Measurements from ENCODE around the gene IRF9. TPM values are rescaled to one million over a fixed set of nuclear protein-coding genes. Genes with fewer than 3 reads are reported as not detected.

The IRF9 gene
- total RNA-seq, 2 experiments from 2014 or later = 112 to 118 TPM

- intact Hi-C loops (cut with micrococcal nuclease) = no loop called here
- Mint-ChIP-seq H3K27me3 (no peaks in the 10 kb centered on the region), H3K4me3 (peak within 1 kb of the TSS; percentile 89)
Measured at GRCh38 chr14:24146453-24146977, 14.6 kb upstream of the IRF9 start, which contains the start of gene PSME2. Gene PSME2 (minus strand): TSS chr14:24146610. CDS start chr14:24146581, 29 bp downstream.

DNA sequence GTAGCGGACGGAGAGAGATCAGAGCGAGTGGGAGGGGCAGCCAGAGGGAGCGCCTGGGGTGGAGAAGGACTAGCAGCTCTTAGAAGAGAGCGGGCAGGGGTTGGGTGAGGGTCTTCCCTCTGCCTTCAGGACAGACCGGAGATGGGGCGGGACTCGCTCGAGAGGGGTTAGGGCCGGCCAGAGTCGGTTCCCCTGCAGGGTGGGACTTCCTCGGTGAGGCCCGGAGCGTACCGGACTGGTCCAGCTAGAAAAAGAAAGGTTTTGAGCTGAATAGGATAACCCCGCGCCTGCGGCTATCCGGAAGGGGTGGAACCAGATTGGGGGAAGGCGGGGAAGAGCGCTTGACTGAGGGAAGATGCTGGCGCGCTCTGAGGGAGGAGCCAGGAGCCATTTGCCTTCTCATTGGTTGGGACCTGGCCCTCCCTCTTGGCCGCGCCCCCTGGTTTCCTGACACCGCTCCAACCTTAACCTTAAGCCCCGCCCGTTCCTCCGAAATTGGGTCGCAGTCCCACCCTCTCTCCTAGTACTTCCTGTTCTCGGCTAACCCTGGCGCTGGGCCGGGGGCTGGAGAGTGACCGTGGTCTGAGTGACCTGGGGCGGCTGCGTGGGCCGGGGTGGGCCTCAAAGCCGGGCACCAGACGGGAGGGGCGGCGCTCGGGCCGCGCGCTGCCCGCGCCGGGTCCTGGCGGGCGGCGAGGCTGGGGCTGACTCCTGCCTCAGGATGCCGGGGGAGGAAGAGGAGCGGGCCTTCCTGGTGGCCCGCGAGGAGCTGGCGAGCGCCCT, 13.9 kb upstream of the IRF9 start, which contains the start of gene RNF31:
Gene RNF31 (plus strand): TSS at position 521 of the 783 bp plus-strand sequence. CDS start 201 bp downstream, at position 722.
- intact Hi-C loops (cut with micrococcal nuclease) = no loop called here
- CTCF ChIA-PET = interaction anchor here (0.9 to 8.0 kb wide), 9 partner anchors 11 to 161 kb away, joined by 3 to 91 read pairs (median 9); partner anchors contain the start of genes CIDEB, DCAF11, IRF9 and NRL
- Mint-ChIP-seq H3K27ac (peak within 1 kb of the TSS; percentile 98), H3K4me3 (peak within 1 kb of the TSS; percentile 89), H3K27me3 (no peaks in the 10 kb centered on the region), H3K4me1 (ENCODE audit: low read depth) (peaks cover 58% of the 10 kb centered on the region), H3K36me3 (ENCODE audit: low read depth) (peaks cover 68% of the 10 kb centered on the region), H3K9me3 (no peaks in the 10 kb centered on the region)
- TF ChIP-seq CTCF (IDR thresholded peaks at IDR 0.05) = no peak
- POLR2A ChIA-PET = interaction anchor here (0.6 to 10.7 kb wide), 17 partner anchors 8 to 590 kb away, joined by 3 to 178 read pairs (median 4); partner anchors contain the start of genes CHMP4A, DCAF11, IPO4 and IRF9
- ATAC-seq (peak; percentile 87), DNase-seq (peak; percentile 100)

More at GRCh38 chr14:24146453-24146977, 14.6 kb upstream of the IRF9 start, which contains the start of gene PSME2:
- Mint-ChIP-seq H3K9me3 (no peaks in the 10 kb centered on the region), H3K4me1 (ENCODE audit: low read depth) (peaks cover 60% of the 10 kb centered on the region), H3K36me3 (ENCODE audit: low read depth) (peaks cover 67% of the 10 kb centered on the region), H3K27ac (peak within 1 kb of the TSS; percentile 98)
- peak; percentile 97 for DNase-seq
- ATAC-seq = peak; percentile 81
- TF ChIP-seq CTCF (IDR thresholded peaks at IDR 0.05) = no peak
- ChIA-PET POLR2A (interaction anchor here (0.6 to 10.7 kb wide), 17 partner anchors 9 to 590 kb away, joined by 3 to 178 read pairs (median 5); partner anchors contain the start of genes CHMP4A, DCAF11, IPO4 and IRF9), CTCF (interaction anchor here (0.9 to 8.0 kb wide), 12 partner anchors 9 to 161 kb away, joined by 3 to 91 read pairs (median 6); partner anchors contain the start of genes CIDEB, DCAF11, IRF9 and NRL)

GRCh38 chr14:24147761-24148428, 13.2 kb upstream of the IRF9 start:
- no peaks in the 10 kb centered on the region for H3K27me3 Mint-ChIP-seq
- ATAC-seq = no peak
- peak overlapping the region; percentile 89 for H3K4me3 Mint-ChIP-seq
- H3K36me3 Mint-ChIP-seq (ENCODE audit: low read depth) = peaks cover 68% of the 10 kb centered on the region
- POLR2A ChIA-PET = interaction anchor here (1.1 to 10.7 kb wide), 12 partner anchors 9 to 123 kb away, joined by 3 to 178 read pairs (median 4); partner anchors contain the start of genes DCAF11, IRF9, NRL and PSME1
- H3K27ac Mint-ChIP-seq = peak overlapping the region; percentile 84
- H3K9me3 Mint-ChIP-seq = no peaks in the 10 kb centered on the region
- TF ChIP-seq CTCF (IDR thresholded peaks at IDR 0.05) = no peak
- CTCF ChIA-PET = interaction anchor here (0.6 to 8.0 kb wide), 6 partner anchors 13 to 112 kb away, joined by 3 to 91 read pairs (median 3); partner anchors contain the start of genes DCAF11, IRF9 and TM9SF1
- peaks cover 55% of the 10 kb centered on the region for H3K4me1 Mint-ChIP-seq (ENCODE audit: low read depth)
- no peak for DNase-seq
- intact Hi-C loops (cut with micrococcal nuclease) = no loop called here

- Mint-ChIP-seq H3K4me3 (peak overlapping the region; percentile 89), H3K4me1 (ENCODE audit: low read depth) (peaks cover 40% of the 10 kb centered on the region), H3K36me3 (ENCODE audit: low read depth) (peaks cover 56% of the 10 kb centered on the region), H3K27ac (no peak overlapping the region), H3K27me3 (no peaks in the 10 kb centered on the region), H3K9me3 (no peaks in the 10 kb centered on the region)
- no peak for TF ChIP-seq CTCF (IDR thresholded peaks at IDR 0.05)
- DNase-seq (no peak), ATAC-seq (no peak)
- intact Hi-C loops (cut with micrococcal nuclease) = no loop called here
- CTCF ChIA-PET = interaction anchor here (8.0 kb wide), 1 partner anchor 12 kb away, joined by 91 read pairs; the partner anchor contains the start of gene IRF9
- POLR2A ChIA-PET = interaction anchor here (0.7 to 10.7 kb wide), 9 partner anchors 8 to 92 kb away, joined by 3 to 178 read pairs (median 5); partner anchors contain the start of genes DCAF11, EMC9, IPO4 and IRF9
Measured at GRCh38 chr14:24149302-24149969, 11.6 kb upstream of the IRF9 start.
